PC-3 (cell line): ENCODE measurements around the gene ATP8A1.

Experiments
- EZH2 ChIP-seq: fragments of 300-600 bp; sonication (generic); IDR thresholded peaks from one replicate; pipeline ENCODE4 v1.6.1; 2017; ENCODE audit warnings: antibody characterized with exemption, mild to moderate bottlenecking, low read length; ENCODE audit not compliant: unreplicated experiment
- EZH2phosphoT487 ChIP-seq: fragments of 300-600 bp; sonication (generic); IDR thresholded peaks from 2 replicates; pipeline ENCODE4 v1.6.1; 2018; ENCODE audit warnings: mild to moderate bottlenecking, antibody characterized with exemption, low read length, borderline replicate concordance
- TF ChIP-seq, protein P1 (sequence below): fragments of 300-600 bp; sonication (generic); conservative IDR thresholded peaks from 2 replicates; pipeline ENCODE4 v1.5.1; 2017; ENCODE audit warnings: antibody characterized with exemption, low read depth, mild to moderate bottlenecking, low read length

DNA sequence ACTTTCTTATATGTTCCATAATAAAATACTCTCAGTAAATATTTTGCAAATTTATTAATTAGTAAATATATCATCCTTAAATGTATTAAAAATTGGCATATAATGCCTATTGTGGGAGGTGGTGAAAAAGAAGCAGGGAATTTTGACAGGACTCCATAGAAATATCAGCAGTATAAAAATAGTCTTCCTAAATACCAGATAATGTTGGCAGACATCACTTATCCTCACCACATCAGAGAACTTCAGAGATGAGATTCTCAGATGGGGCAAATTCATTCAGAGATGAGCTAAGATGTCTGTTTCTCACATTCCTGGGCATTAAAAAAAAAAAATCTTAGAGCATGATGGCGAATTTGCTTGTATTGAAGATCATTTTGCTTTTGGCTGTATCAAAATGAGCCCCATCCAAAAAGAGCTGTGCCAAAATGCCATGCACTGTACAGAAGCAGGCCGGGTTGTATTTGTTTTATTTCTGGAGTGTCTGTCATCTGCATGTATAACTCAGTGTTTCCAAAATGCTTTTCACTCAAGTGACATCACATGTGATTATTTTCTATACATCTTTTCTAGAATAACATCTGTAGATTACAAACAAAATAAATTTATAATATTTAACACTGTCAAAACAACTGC lies 41.7 kb downstream of the ATP8A1 start:
- TF ChIP-seq, protein P1, sequence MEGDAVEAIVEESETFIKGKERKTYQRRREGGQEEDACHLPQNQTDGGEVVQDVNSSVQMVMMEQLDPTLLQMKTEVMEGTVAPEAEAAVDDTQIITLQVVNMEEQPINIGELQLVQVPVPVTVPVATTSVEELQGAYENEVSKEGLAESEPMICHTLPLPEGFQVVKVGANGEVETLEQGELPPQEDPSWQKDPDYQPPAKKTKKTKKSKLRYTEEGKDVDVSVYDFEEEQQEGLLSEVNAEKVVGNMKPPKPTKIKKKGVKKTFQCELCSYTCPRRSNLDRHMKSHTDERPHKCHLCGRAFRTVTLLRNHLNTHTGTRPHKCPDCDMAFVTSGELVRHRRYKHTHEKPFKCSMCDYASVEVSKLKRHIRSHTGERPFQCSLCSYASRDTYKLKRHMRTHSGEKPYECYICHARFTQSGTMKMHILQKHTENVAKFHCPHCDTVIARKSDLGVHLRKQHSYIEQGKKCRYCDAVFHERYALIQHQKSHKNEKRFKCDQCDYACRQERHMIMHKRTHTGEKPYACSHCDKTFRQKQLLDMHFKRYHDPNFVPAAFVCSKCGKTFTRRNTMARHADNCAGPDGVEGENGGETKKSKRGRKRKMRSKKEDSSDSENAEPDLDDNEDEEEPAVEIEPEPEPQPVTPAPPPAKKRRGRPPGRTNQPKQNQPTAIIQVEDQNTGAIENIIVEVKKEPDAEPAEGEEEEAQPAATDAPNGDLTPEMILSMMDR, result no peak
- TF ChIP-seq EZH2 (no peak), EZH2phosphoT487 (no peak)
